Transverse colon (tissue), 4 donors: ENCODE measurements around the gene GMPR. TPM values are rescaled to one million over a fixed set of nuclear protein-coding genes. Genes with fewer than 3 reads are reported as not detected.
A peak's percentile ranks its signal among the peaks of the same experiment; 100 is the strongest.

Experiments used
- DNase-seq: peaks from one replicate; pipeline ENCODE4 v3.0.0-alpha.2; 2019
- H3K27ac ChIP-seq, 4 donors: fragments of 200-600 bp; sonication (generic); 2 replicates each; pipeline ENCODE4 v1.5.1; 2016 to 2018; ENCODE audit warnings: inconsistent platforms in 4 of 4
- H3K27me3 ChIP-seq: fragments of 200-600 bp; sonication (generic); 2 replicates; pipeline ENCODE4 v1.5.1; 2017; ENCODE audit warnings: inconsistent platforms
- H3K36me3 ChIP-seq, 4 donors: fragments of 200-600 bp; sonication (generic); 2 replicates each; pipeline ENCODE4 v1.5.1; 2017 to 2019; ENCODE audit warnings: inconsistent platforms in 4 of 4
- H3K4me1 ChIP-seq, 4 donors: fragments of 200-600 bp; sonication (generic); 2 replicates each; pipeline ENCODE4 v1.5.1; 2017 to 2020; ENCODE audit warnings: inconsistent platforms in 4 of 4
- H3K4me3 ChIP-seq, 4 donors: fragments of 200-600 bp; sonication (generic); 1 replicate in 1 of 4; 2 replicates in 3 of 4; pipeline versions ENCODE4 v1.5.1 to v1.6.1; 2017 to 2019; ENCODE audit warnings: inconsistent platforms in 4 of 4
- H3K9me3 ChIP-seq, 2 donors: fragments of 200-600 bp; sonication (generic); 2 replicates each; pipeline ENCODE4 v1.5.1; 2017 to 2019; ENCODE audit warnings: inconsistent platforms in 2 of 2
- EP300 ChIP-seq: sonication (generic); formaldehyde crosslinking; IDR thresholded peaks from one replicate; pipeline ENCODE4 v1.6.1; 2017; ENCODE audit warnings: antibody characterized with exemption, low read depth
- POLR2A ChIP-seq: fragments of 450-650 bp; IDR thresholded peaks from one replicate; pipeline ENCODE4 v1.6.1; 2016; ENCODE audit warnings: antibody characterized with exemption, mild to moderate bottlenecking, moderate library complexity
- POLR2AphosphoS5 ChIP-seq, 3 donors: sonication (generic); formaldehyde crosslinking; IDR thresholded peaks; one replicate each; pipeline ENCODE4 v1.6.1; 2016; ENCODE audit warnings: antibody characterized with exemption in 3 of 3
- WGBS, 2 donors: methylation state at CpG; one replicate each; pipeline ENCODE4 v1.1.5; 2018; ENCODE audit warnings: low coverage in 1 of 2; 5-methylcytosine and 5-hydroxymethylcytosine counted together
- in situ Hi-C, 4 donors: fragments of 200-750 bp; cut with MboI; loops; one replicate each; pipeline versions ENCODE4 v1.15.0 to v1.15.1; 2017; ENCODE audit warnings: low sequenced_read_pairs in 3 of 4, low pct_ligation_motif_present in 1 of 4, low pct_unique_long_range_greater_than_20kb in 1 of 4
- intact Hi-C: fragments of 100-400 bp; cut with DNase I; formaldehyde crosslinking; loops from one replicate; pipeline ENCODE4 v1.15.1; 2023; ENCODE audit warnings: low total_unique reads
- total RNA-seq, 4 donors: library from RNA; depleted of rRNA; stranded (reverse); fragments of >200 nt; gene quantifications; one replicate each; pipeline ENCODE4 v1.1.0, GENCODE V29; 2016
- TF ChIP-seq, protein P1 (sequence below), 5 experiments: fragments of 200-600 bp in 3 of 5; fragments of 450-650 bp in 2 of 5; sonication (generic) in 3 of 5; IDR thresholded peaks; 1 replicate in 2 of 5; 2 replicates in 3 of 5; pipeline ENCODE4 v1.5.1; 2016 to 2017; ENCODE audit warnings: antibody characterized with exemption in 5 of 5, inconsistent platforms in 3 of 5, mild to moderate bottlenecking in 2 of 5, moderate library complexity in 1 of 5

The GMPR gene
- total RNA-seq: 1 to 10 TPM in 3 of 4 donors, not detected in 1; 4.4 to 5.1 (median 4.5) TPM

- Histone ChIP-seq H3K27me3 (no peaks in the 10 kb centered on the region), H3K36me3 (no peaks in the 10 kb centered on the region), H3K4me1 (peaks cover 6 to 36% (median 31%) of the 10 kb centered on the region in 4 donors), H3K27ac (peak within 1 kb of the TSS; percentile 73 to 82 (median 81)), H3K4me3 (peak within 1 kb of the TSS; percentile 57 to 83 (median 68)), H3K9me3 (no peaks in the 10 kb centered on the region)
- intact Hi-C loops: no loop called here
- in situ Hi-C loops: no loop called here
- DNase-seq: peak; percentile 82
- WGBS, 2 donors: 0 to 7% methylated on average over 4 to 65 of the region's 84 CpGs
- TF ChIP-seq POLR2A (no peak), POLR2AphosphoS5 (IDR thresholded peaks at IDR 0.05) (peak in 2 of 3 donors; percentile 3 to 17), EP300 (no peak)
- TF ChIP-seq, protein P1, sequence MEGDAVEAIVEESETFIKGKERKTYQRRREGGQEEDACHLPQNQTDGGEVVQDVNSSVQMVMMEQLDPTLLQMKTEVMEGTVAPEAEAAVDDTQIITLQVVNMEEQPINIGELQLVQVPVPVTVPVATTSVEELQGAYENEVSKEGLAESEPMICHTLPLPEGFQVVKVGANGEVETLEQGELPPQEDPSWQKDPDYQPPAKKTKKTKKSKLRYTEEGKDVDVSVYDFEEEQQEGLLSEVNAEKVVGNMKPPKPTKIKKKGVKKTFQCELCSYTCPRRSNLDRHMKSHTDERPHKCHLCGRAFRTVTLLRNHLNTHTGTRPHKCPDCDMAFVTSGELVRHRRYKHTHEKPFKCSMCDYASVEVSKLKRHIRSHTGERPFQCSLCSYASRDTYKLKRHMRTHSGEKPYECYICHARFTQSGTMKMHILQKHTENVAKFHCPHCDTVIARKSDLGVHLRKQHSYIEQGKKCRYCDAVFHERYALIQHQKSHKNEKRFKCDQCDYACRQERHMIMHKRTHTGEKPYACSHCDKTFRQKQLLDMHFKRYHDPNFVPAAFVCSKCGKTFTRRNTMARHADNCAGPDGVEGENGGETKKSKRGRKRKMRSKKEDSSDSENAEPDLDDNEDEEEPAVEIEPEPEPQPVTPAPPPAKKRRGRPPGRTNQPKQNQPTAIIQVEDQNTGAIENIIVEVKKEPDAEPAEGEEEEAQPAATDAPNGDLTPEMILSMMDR (IDR thresholded peaks at IDR 0.05): no peak
These were observed at the start of gene GMPR for GRCh38 chr6:16238057-16238962. GMPR (plus strand) TSS chr6:16238587; CDS start chr6:16238694, 107 bp downstream.

DNA sequence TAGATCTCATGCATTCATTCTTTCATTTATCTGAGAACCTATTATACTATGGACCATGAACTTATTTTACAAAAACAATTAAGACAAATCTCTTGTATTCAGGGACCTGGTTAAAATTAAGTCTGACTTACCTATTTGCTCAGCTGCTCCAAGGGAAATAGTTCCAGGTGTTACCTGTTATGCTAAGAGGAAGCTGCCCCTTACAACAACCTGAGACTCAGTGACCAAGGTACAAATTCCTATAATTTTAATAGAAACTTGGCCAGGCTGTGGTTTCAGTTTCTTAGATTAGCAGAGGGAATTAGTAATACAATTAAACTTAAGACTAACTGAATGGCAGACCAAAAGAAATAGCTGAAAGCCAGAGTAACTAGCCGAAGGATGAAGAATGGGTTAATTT, 48.2 kb upstream of the GMPR start:
- WGBS, 2 donors: 63 to 68% methylated on average over 1 of the region's 1 CpG
- Histone ChIP-seq H3K4me3 (no peak overlapping the region), H3K36me3 (no peaks in the 10 kb centered on the region), H3K27ac (no peak overlapping the region), H3K4me1 (peaks cover 0 to 19% (median 5%) of the 10 kb centered on the region in 4 donors), H3K9me3 (no peaks in the 10 kb centered on the region), H3K27me3 (no peaks in the 10 kb centered on the region)
- no peak for DNase-seq
- in situ Hi-C loops: no loop called here
- intact Hi-C loops: no loop called here
- no peak for TF ChIP-seq POLR2AphosphoS5 (IDR thresholded peaks at IDR 0.05)
- TF ChIP-seq, protein P1 (IDR thresholded peaks at IDR 0.05): no peak

DNA sequence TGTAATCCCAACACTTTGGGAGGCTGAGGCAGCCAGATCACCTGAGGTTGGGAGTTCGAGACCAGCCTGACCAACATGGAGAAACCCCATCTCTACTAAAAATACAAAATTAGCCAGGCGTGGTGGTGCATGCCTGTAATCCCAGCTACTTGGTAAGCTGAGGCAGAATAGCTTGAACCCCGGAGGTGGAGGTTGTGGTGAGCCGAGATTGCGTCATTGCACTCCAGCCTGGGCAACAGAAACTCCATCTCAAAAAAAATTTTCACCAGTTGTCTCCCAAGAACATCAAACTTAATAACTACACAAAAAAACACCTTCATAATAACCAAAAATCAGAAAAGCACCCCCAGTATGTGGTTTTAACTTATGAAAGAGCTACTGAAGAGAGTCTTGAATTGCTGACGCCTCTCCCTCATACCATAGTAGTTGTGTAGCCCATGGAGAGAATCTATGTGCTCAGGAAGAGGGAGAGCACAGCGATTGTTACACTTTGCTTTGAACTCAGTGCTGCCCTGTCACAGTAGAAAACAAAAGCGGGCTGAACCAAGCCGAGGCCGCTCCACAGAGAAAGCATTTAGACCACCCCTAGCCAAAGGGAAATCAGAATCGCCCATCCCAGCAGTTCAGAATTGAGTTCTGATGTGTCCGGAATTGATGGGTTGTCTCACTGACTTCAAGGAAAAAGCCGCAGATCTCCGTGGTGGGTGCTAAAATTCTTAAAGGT, 42.0 kb upstream of the GMPR start:
- DNase-seq: no peak
- WGBS, 2 donors: 72 to 88% methylated on average over 2 to 14 of the region's 14 CpGs
- TF ChIP-seq, protein P1 (IDR thresholded peaks at IDR 0.05): no peak
- no peak for TF ChIP-seq POLR2AphosphoS5 (IDR thresholded peaks at IDR 0.05)
- TF ChIP-seq EP300: no peak
- TF ChIP-seq POLR2A: no peak
- no peak overlapping the region for H3K4me3 ChIP-seq
- in situ Hi-C loops: no loop called here
- no peaks in the 10 kb centered on the region for H3K9me3 ChIP-seq
- H3K27ac ChIP-seq: no peak overlapping the region
- H3K27me3 ChIP-seq: no peaks in the 10 kb centered on the region
- intact Hi-C loops: no loop called here
- H3K4me1 ChIP-seq: peaks cover 0 to 16% (median 9%) of the 10 kb centered on the region in 4 donors
- no peaks in the 10 kb centered on the region for H3K36me3 ChIP-seq

DNA sequence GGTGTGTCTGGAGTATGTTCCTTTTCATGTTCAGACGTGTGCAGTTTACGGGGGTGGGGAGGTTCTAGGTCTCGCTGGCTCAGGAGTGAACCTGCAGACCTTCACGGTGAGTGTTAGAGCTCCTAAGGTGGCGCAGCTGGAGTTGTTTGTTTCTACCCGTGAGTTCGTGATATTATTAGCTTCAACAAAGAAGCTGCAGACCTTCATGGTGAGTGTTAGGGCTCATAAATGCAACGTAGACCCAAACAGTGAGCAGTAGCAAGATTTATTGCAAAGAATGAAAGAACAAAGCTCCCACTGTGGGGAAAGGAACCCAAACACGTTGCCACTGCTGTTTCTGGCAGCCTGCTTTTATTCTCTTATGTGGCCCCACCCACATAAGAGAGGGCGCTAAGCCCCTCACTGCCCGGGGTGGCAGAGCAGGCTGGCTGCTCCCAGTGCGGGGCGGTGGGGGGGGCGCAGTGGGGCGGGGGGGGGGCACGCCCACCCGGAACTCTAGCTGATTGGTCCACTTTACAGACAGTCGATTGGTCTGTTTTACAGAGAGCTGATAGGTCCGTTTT, 41.3 kb upstream of the GMPR start:
- intact Hi-C loops (no loop called here), in situ Hi-C loops (no loop called here)
- Histone ChIP-seq H3K4me3 (no peak overlapping the region), H3K9me3 (no peaks in the 10 kb centered on the region), H3K36me3 (no peaks in the 10 kb centered on the region), H3K27ac (no peak overlapping the region), H3K4me1 (peaks cover 0 to 16% (median 9%) of the 10 kb centered on the region in 4 donors), H3K27me3 (no peaks in the 10 kb centered on the region)
- 77% methylated on average over 15 of the region's 19 CpGs; no CpG with 5 or more reads in 1 of the 2 donors for WGBS, 2 donors
- no peak for TF ChIP-seq POLR2A
- TF ChIP-seq, protein P1 (IDR thresholded peaks at IDR 0.05): no peak
- TF ChIP-seq POLR2AphosphoS5 (IDR thresholded peaks at IDR 0.05): no peak
- no peak for TF ChIP-seq EP300
- DNase-seq: no peak
